SHP77 treated with DMSO at 0.1 percent for 48 hours (cell line): ENCODE results near the gene GALE.
A peak's percentile ranks its signal among the peaks of the same experiment; 100 is the strongest.
"Not testable (repeated sequence)": the region's sequence is repeated elsewhere in the genome, so short reads cannot be mapped to it uniquely, and the experiment has no call there.

Experiments used
- DNase-seq: peaks from one replicate; lab custom pipeline; 2025; lab: John Stamatoyannopoulos, UW

The GALE gene

GRCh38 chr1:23792151-23792945 is 8.2 kb downstream of the GALE start:
- DNase-seq, result no peak

- no peak for DNase-seq
Observed at GRCh38 chr1:23791516-23792047, 9.0 kb downstream of the GALE start.

- peak; percentile 75 for DNase-seq
Observed at GRCh38 chr1:23790696-23791515, 9.6 kb downstream of the GALE start, which contains the start of gene LYPLA2. Gene LYPLA2, plus strand, starts transcription at chr1:23791145. Its CDS starts 1,538 bp downstream, at chr1:23792683.

GRCh38 chr1:23788695-23789094 is 11.9 kb downstream of the GALE start:
- DNase-seq, result no peak

GRCh38 chr1:23787701-23788100 is 12.9 kb downstream of the GALE start:
- no peak for DNase-seq

GRCh38 chr1:23784846-23785245 is 15.7 kb downstream of the GALE start:
- no peak for DNase-seq

- not testable (repeated sequence) for DNase-seq
Observed at GRCh38 chr1:23783141-23783540, 17.4 kb downstream of the GALE start.

GRCh38 chr1:23779826-23780371 is 20.7 kb downstream of the GALE start:
- DNase-seq, result no peak

- peak; percentile 66 for DNase-seq
Observed at GRCh38 chr1:23777979-23778814, 22.4 kb downstream of the GALE start, which contains the start of gene PITHD1. Gene PITHD1, plus strand, starts transcription at chr1:23778418. Its CDS starts 98 bp downstream, at chr1:23778516.

GRCh38 chr1:23776217-23776616 is 24.3 kb downstream of the GALE start:
- no peak for DNase-seq

- no peak for DNase-seq
Observed at GRCh38 chr1:23774174-23774880, 26.2 kb downstream of the GALE start.

- no peak for DNase-seq
Observed at GRCh38 chr1:23772854-23773242, 27.7 kb downstream of the GALE start.

- DNase-seq, result peak; percentile 44
Observed at GRCh38 chr1:23772049-23772853, 28.3 kb downstream of the GALE start.

- no peak for DNase-seq
Observed at GRCh38 chr1:23768733-23769132, 31.8 kb downstream of the GALE start.

GRCh38 chr1:23763041-23763577 is 37.4 kb downstream of the GALE start:
- DNase-seq, result no peak

- DNase-seq, result no peak
Observed at GRCh38 chr1:23759277-23759676, 41.3 kb downstream of the GALE start.

GRCh38 chr1:23757812-23758211 is 42.7 kb downstream of the GALE start:
- DNase-seq, result no peak

GRCh38 chr1:23756676-23757075 is 43.9 kb downstream of the GALE start:
- no peak for DNase-seq

GRCh38 chr1:23752909-23753308 is 47.6 kb downstream of the GALE start:
- DNase-seq, result no peak

GRCh38 chr1:23751815-23752200 is 48.7 kb downstream of the GALE start:
- no peak for DNase-seq
